ENCODE measurements around the gene RBMS1.
A peak's percentile ranks its signal among the peaks of the same experiment; 100 is the strongest.
"Not testable (repeated sequence)": the region's sequence is repeated elsewhere in the genome, so short reads cannot be mapped to it uniquely, and the experiment has no call there.

Gene RBMS1

DNA sequence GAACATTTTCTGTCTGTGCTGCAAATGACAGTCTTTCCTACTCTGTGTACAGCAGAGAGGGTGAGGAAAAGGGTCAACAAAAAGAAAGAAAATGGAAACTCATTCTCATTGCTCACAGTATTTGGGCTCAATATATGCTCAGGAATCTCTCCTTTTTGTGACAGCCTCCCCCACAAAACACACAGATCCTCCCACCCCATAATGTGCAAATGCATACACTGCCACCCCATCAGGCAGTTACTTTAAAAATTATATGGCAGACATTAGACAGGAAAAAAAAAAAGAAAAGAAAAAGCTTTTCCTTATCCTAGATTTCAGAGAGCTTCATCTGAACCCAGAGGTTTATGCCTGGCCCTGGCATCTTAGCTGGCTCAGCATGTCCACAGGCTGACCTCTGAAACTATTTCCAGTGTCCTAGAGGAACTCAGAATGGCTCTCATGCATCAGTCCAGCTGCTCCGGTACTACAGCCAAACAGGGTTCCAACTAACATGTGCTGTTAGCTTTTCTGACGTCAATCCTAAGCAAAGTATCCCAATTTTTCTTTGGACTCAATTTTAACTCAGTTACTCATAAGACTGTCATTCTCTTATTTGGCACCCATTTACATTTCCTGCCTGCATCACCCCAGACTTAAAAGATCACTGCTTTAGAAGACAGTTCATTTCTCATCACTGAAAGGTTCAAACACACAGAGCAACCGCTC, 105.9 kb downstream of the RBMS1 start:
- FAIRE-seq (no peak), DNase-seq (ENCODE audit: low spot score) (peak; percentile 18)

DNA sequence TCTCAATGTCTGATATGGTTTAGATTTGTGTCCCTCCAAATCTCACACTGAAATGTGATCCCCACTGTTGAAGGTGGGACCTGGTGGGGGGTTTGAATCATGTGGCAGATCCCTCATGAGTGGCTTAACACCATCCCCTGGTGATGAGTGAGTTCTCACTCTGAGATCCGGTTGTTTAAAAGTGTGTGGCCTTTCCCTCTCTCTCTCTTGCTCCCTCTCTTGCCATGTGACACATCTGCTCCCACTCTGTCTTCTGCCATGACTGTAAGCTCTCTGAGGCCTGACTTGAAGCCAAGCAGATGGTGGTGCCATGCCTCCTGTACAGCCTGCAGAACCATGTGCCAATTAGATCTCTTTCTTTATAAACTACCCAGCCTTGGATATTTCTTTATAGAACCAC, 108.8 kb downstream of the RBMS1 start:
- DNase-seq (ENCODE audit: low spot score) (no peak), FAIRE-seq (no peak)

DNA sequence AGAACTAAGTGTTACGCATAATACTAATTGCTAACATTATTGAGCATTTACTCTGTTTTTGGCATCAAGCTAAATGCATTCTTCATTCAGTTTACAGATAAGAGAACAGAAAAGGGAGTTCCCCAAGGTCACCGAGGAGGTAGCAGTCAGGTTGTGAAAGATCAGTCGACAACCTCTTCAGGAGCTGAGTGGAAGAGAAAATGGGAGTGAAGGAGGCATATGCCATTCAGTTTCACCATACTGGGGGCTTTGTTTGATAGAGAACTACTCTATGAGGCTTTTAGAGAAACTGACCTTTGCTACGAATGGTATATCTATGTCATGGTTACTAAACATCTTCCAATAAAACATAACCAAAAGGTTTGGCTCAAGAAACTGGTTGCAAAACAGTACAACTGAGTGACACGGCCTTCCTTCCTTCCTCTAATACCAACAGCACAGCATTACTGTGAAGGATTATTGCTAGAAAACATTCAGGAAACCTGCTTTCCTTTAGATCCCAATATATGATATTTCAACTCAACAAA, 112.1 kb downstream of the RBMS1 start:
- no peak for FAIRE-seq
- DNase-seq (ENCODE audit: low spot score), result no peak

DNA sequence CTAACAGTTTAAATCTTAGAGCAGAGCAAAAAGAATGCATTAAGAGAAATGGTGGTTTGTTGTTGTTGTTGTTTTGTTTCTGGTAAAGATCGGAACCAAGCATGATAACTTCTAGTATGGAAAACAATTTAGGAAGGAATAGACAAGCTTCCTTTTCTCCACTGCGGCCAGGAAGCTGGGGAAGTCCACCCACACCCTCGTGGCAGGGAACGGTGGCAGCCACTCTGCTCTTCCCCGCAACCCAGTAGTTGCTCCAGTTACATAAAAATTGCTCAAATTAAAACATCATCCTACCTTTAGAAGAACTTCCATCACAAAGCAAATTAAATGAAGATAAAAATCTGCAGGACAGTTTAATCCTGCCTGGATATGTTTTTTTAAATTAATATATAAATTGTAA, 113.0 kb downstream of the RBMS1 start:
- DNase-seq (ENCODE audit: low spot score) (no peak), FAIRE-seq (no peak)

DNA sequence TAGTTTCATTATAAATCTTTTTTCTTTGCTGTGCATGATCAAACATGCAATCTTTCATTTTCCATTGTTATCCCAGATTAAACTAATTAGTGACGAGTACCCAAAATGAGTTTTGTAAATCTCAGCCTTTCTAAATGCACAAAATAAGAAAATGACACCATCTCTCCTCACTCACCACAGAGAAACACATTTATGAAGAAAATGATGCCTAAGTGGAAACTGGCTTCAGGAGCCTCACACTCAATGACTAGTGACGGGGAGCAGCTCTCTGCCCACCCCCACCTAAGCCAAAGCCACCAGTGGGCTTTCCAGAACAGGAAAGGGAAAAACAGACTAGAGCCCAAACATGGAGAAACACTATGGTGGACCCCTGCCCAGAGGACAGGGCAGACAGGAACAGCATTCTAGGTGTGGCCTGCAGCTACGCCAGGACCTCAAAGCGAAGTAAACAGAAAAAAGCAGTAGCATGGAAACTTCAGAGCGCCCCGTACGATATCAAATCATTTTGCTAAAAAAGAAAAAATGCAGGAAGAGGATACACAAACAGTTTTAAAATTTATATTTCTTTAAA, 113.5 kb downstream of the RBMS1 start:
- FAIRE-seq, result no peak
- no peak for DNase-seq (ENCODE audit: low spot score)

DNA sequence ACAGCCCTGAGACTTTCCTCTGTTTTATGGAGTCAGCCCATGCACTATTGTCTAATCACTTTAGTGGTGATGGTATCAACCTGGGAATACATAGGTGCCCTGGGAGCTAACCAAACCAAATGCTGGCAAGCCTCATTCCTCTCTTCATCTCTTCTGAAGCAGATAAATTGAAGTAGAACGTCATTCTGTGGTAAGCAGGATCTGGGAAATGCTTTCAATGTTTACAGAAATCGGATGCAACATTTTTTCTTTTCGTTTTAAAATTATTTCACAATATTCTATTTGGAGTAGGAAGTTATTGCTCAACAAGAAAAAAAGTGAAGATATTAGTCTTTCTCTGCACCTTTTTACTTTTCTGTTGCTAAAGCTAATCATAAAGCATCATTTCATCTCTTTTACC, 114.2 kb downstream of the RBMS1 start:
- no peak for FAIRE-seq
- no peak for DNase-seq (ENCODE audit: low spot score)

DNA sequence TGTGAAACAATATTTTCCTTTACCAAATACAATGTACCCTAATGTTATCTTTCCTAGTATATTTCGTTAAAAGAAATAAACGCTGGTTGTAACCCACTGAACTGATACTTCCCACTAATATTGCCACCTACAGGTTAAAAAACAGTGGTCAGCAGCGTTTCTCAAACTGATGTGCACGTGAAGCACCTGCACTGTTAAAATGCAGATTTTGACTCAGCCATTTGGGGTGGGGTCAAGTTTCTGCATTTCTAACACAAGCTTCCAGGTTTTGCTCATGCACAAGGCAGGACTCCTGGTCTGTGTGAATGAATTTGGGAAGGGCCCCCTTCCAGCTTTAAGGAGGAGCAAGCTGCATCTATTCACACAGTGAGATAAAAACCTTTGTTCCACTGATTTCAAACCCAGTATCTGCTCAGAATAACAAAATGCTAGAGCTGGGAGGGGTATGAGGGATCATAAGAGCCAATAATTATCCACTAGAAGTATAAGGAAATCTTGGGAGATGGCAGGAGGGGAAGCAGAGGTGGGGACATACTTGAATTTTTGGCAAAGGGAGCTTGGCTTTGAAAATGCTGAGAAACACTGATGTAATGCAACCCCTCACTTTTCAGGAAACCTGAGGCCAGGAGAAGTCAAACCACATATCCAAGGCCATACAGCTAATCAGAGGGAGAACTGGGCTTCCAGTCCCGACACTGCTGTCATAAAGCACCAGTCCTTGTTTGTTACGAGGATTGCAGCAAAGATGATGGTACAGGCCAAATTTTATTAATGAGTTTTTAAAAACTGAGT, 116.2 kb downstream of the RBMS1 start:
- FAIRE-seq (no peak), DNase-seq (ENCODE audit: low spot score) (no peak)

DNA sequence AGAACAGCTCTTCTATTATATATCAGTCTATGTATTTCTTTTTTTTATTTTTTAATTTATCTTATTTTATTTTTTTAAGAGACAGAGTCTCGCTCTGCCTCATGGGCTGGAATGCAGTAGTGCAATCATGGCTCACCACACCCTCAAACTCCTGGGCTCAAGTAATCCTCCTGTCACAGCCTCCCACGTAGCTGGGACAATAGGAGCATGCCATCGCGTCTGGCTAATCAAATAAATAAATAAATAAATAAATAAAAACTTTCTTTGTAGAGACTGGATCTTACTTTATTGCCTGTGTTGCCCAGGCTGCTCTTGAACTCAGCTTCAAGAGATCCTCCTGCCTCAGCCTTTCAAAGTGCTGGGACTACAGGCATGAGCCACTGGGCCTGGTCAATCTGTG, 117.0 kb downstream of the RBMS1 start:
- DNase-seq (ENCODE audit: low spot score) (no peak), FAIRE-seq (no peak)

DNA sequence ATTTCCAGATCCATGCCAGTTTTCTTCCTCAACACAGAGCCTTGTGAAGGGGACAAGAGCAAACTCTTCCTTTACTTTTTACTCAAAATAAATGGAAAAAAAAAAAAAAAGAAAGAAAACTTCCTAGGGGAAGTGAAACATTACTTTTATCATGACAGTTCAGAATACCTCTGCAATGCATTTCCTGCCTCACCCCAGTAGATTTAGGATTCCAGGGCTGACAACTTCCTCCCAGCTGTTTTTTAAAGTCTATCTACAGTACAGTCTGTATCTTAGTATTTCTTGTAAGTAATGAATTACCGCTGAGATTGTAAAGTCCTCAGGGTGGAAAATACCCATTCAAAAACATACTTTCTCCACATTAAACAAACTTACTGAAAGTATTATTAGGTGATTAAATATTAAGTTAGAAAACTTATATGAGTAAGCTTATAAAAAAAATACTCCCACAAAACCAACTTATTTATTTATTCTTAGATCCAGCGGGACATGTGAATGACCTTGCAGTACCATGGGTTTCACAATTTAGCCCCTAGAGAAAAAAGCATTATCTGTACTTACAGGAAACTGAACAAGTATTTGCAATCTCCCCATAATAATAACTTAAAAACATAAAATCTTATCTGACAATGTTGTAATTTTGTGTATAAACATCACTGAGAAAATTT, 117.7 kb downstream of the RBMS1 start:
- DNase-seq (ENCODE audit: low spot score), result no peak

DNA sequence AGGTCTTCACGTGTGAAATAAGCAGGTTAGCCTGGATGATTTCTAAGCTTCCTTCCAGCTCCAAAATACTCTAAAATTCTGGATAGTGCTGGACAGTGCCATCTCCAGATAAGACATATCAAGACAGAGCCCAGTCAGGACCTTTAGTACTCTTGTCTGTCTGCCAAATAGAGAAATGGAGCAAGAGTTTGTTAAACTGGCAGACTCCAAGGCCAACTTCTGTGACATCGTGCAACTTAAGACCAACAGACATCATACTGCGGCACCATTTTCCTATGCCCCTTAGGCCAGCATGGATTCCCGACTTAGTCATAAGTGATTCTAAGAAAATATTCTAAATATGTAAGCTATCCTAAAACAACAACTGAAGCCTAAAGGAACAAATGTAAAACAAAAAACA, 118.6 kb downstream of the RBMS1 start:
- no peak for DNase-seq (ENCODE audit: low spot score)
- FAIRE-seq, result no peak

More for the DNA sequence above, 117.7 kb downstream of the RBMS1 start:
- FAIRE-seq, result no peak

DNA sequence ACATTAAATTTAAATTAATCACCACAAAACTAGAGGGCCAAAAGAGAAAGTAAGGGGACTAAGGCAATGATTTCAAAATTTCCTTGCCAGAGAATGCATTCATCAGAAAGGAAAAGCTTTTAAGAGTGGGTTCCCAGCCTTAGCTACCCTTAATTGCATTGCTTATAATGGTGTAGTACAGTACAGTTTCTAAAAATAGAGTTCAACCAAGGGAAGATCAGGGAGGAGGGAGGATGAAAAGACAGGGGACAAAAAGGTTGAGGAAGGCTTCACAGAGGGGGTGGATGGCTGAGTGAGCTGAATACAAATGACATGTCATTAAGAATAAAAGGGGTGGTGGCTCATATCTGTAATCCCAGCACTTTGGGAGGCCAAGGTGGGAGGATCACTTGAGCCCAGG, 119.9 kb downstream of the RBMS1 start:
- DNase-seq (ENCODE audit: low spot score) (no peak), FAIRE-seq (no peak)

DNA sequence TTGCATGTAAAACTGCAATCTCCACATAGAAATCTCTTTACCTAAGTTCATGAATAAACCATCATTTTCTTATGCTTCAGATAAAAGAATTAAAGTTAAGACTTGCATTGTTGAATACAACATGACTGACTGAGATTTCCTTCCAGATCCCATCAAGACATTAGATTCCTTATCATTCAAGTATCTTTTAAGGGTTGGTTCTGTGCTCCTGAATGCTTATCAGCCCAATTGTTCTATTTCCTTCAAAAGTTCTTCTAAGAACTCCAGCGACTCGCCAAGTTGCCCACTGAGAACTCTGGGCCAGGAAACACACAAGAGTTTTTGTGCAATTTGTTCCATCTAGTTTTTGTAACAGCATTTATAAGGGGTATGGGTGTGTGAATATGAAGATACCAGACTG, 120.3 kb downstream of the RBMS1 start:
- no peak for FAIRE-seq
- DNase-seq (ENCODE audit: low spot score), result no peak

DNA sequence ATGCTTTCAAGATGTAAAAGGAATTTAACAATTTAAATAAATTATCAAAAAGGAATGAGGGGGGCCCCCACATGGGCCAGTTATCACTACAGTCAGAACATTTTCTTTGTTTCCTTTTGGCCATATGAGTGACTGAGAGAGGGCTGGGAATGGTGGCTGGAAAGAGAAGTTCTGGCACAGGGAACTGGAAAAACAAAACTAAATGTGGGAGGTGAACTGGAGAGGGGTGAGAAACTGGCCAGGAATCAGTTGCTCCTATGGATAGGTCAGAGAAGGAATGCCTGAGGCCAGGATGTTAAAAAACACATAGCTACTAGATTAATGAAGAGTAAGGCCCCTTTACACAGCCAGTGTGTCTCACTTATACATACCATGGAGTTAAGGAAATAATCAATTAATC, 121.0 kb downstream of the RBMS1 start:
- no peak for FAIRE-seq
- no peak for DNase-seq (ENCODE audit: low spot score)

DNA sequence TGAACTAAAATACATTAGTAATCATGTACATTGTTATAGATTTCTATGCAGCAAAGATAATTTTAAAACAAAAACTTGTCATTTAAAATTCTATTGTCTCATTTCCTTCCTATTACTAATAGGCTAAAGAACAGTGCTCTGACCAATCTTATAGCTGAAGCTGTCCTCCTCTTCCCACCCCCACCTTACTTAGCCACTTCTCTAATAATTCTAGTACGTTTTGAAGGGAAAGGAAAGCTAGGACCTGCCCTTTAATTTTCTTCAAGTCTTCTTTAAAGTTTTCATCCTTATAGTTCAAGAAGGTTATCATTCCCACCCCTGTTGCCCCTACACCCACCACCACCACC, 121.6 kb downstream of the RBMS1 start:
- no peak for DNase-seq (ENCODE audit: low spot score)
- FAIRE-seq, result no peak

DNA sequence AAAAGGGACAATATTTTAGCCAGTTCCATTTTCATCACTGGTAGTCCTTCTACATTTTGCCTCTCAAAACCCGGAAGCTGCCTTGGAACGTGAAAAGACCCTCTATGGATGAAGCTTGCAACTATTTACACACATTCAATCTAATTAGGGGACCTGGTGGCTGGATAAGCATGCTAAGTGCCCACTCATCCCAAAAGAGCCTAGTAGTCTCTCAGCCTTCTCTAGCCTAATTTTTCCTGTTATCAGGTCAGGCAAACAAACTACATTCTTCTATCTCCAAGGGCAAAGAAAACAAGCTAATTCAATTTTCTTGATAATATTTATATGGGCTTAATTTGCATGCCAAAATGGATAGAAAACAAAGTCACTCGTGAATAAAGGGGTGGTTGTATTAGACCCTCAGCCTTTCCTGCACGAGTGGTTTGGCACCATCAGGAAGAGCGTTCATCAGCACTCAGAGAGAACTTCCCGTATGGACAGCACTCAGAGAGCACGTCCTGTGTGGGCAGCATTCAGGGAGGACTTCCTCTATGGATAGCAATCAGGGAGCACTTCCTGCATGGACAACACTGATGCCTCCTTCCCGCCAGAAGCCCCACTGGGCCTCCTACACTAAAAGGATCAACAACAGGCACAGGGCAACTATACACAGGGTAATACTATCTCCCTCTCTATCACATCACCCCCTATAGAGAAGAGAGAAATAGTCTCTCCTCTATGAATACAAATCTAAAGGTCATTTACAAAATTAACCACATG, 122.2 kb downstream of the RBMS1 start:
- FAIRE-seq (no peak), DNase-seq (ENCODE audit: low spot score) (no peak)

DNA sequence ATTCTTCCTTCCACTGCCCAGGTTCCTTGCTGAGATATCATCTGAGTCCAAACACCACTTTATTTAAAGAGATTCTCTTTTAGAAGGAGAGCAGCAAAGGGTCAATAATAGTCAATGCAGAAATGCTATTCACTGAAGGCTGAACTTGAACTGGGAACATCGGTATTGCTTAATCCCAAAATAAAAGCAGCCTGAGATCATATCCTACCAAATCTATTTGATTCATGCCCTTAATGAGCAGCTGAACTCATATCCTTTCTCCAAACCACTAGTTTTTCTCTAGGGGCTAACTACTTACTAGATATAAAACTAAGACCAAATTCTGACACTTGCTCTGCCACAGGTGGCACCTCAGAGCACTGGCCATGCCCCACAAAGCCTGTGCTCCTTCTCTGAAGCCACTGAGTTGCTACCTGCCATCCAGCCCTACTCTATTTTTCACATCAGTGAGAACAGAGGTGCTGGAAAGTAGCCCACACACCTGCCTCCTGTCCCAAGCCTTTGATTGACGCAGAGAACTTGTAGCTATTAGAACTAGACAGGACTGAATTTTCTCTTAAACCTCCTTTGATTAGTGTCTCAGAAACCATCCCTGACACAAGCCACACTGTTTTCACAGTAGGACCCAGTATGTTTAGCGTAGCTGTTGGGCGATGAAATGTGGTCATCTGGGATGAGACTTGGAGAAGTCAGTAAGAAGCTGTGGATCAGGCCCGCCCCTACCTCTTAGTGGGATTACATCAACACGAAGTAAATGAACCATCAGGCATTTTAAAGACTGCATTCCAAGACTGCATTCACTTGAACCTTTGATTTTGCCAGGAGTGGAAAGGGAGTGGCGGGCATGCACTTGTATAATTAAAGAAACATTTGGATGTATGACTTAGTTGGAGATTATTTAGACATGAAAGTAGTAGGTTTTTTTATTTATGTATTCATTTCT, 124.3 kb downstream of the RBMS1 start:
- DNase-seq (ENCODE audit: low spot score) (peak; percentile 38), FAIRE-seq (peak; percentile 37)

DNA sequence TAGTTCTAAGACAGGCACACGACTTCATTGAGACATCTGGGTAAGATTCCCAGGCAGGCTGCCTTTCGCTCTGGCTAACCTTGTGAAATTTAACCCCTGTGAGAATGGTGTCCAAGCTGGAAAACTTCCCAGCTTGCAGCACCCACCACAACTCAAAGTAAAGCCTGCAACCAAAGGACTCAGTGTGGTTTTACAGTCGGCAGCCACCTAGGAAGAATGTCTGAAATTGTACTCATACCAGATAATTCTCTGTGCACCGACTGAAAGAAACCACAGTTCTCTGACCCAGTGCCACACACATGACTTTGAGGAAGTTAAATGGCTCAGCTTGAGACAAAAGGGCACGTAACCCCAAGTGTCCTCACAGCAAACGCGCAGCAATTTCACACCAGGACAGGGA, 125.7 kb downstream of the RBMS1 start:
- FAIRE-seq (peak; percentile 99), DNase-seq (ENCODE audit: low spot score) (peak; percentile 96)

DNA sequence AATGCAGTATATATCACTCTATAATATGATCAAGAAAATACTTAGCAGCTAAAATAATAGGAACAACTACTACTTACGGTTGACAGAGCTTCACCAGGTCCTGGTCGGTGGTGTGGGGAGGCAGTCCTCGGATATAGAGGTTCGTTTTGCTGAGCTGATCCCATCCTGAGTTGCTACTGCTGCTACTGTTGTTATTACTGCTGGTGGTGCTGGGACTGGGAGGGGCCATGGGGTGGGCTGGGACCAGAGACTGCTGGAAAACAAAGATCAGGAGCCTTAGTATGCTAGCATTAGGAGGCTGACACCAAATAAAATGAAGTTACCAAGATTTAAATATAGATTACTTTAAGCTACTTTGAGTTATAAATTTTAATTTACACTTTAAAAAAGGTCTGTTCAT, 126.5 kb downstream of the RBMS1 start:
- FAIRE-seq; DNase-seq (ENCODE audit: low spot score): not testable (repeated sequence)

DNA sequence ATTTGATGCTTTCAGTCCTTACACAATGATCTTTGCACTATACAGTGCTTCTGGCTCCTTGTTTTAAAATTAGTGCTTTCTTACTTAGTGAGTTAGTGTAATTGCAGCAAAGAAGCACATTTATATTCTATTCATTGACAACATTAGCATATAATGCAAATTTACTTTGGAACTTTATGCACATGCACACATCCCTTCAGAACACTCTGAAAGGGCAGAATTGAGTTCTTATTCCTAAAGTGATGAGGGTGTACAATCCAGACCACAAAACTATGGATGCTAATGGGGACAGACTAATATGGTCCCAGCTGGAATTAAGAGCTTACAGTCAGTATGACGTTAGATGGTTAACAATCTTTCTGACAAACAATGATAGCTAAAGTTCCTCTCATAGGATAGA, 127.1 kb downstream of the RBMS1 start:
- FAIRE-seq (no peak), DNase-seq (ENCODE audit: low spot score) (no peak)

DNA sequence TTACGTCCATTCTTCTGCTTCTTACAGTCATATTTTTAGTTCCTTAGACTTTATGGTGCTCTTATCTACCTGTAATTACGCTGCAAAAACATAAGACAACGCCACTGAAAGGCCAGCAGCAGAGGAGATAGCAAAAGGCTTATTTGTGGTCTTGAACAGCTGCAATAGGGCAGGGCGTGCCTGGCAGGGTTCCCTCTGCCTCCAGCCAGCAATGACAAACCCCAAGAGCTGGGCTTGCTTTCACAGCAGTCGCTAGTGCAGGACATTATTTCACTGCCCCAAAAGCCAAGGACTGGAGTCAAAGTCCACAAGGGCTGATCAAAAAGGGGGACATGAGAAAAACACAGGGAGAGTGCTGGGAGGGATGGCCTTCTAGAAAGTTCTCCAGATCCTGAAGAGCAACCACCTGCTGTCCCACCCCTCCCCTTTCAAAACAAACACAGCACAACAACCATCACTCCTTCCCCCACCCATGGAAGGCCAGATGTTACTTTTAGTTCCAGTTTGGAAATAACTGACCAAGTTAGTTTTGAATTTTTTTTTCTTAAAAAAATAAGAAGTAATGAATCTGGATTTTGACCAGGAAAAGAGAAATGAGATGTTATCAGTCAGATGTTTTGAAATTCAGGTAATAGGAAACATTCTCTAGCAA, 127.8 kb downstream of the RBMS1 start:
- no peak for FAIRE-seq
- DNase-seq (ENCODE audit: low spot score), result no peak

Measured in RCC 7860 (cell line).